Measurements from ENCODE around the gene CYREN.
"Not testable (repeated sequence)": the region's sequence is repeated elsewhere in the genome, so short reads cannot be mapped to it uniquely, and the experiment has no call there.

The CYREN gene

GRCh38 chr7:135156290-135156689 is 14.2 kb downstream of the CYREN start:
- DNase-seq, result no peak

GRCh38 chr7:135154734-135155133 is 15.8 kb downstream of the CYREN start:
- DNase-seq, result no peak

GRCh38 chr7:135152442-135152841 is 18.1 kb downstream of the CYREN start:
- no peak for DNase-seq

- DNase-seq, result no peak
Observed at GRCh38 chr7:135151533-135151932, 19.0 kb downstream of the CYREN start.

GRCh38 chr7:135151132-135151531 is 19.4 kb downstream of the CYREN start:
- no peak for DNase-seq

GRCh38 chr7:135150072-135150782 is 20.3 kb downstream of the CYREN start:
- no peak for DNase-seq

- no peak for DNase-seq
Observed at GRCh38 chr7:135147899-135148721, 22.4 kb downstream of the CYREN start, which contains the start of gene TMEM140. Gene TMEM140 (plus strand): TSS chr7:135148072. CDS start chr7:135164442, 16,370 bp downstream.

- DNase-seq, result no peak
Observed at GRCh38 chr7:135147341-135147898, 23.1 kb downstream of the CYREN start.

GRCh38 chr7:135143885-135144668 is 26.4 kb downstream of the CYREN start:
- DNase-seq, result no peak

GRCh38 chr7:135129579-135129978 is 40.9 kb downstream of the CYREN start:
- no peak for DNase-seq

- no peak for DNase-seq
Observed at GRCh38 chr7:135128931-135129330, 41.6 kb downstream of the CYREN start.

- not testable (repeated sequence) for DNase-seq
Observed at GRCh38 chr7:135124631-135125030, 45.9 kb downstream of the CYREN start.

GRCh38 chr7:135121868-135122267 is 48.6 kb downstream of the CYREN start:
- DNase-seq, result no peak

- DNase-seq, result no peak
Observed at GRCh38 chr7:135117096-135117495, 53.4 kb downstream of the CYREN start.
